HL-60/S4 treated with retinoic acid at 250 ng/mL for 4 days and 3 days (cell line): ENCODE data around the gene PATZ1.
"Not testable (repeated sequence)": the region's sequence is repeated elsewhere in the genome, so short reads cannot be mapped to it uniquely, and the experiment has no call there.

ENCODE experiments used
- in situ Hi-C: fragments of 300-500 bp; cut with MboI; formaldehyde crosslinking; loops from 2 replicates; pipeline ENCODE4 v1.7.0; 2022; ENCODE audit warnings: low sequenced_read_pairs

PATZ1 gene

GRCh38 chr22:31314220-31314619, 31.9 kb downstream of the PATZ1 start:
- in situ Hi-C loops: not testable (repeated sequence)

- in situ Hi-C loops: no loop called here
These were observed 32.6 kb downstream of the PATZ1 start for GRCh38 chr22:31313366-31314147.

- in situ Hi-C loops: no loop called here
These were observed 38.0 kb downstream of the PATZ1 start for GRCh38 chr22:31308181-31308580.

GRCh38 chr22:31305194-31305593, 41.0 kb downstream of the PATZ1 start:
- in situ Hi-C loops: no loop called here

GRCh38 chr22:31302537-31302936, 43.6 kb downstream of the PATZ1 start:
- in situ Hi-C loops: no loop called here

- in situ Hi-C loops: no loop called here
These were observed 44.1 kb downstream of the PATZ1 start for GRCh38 chr22:31302006-31302405.

- in situ Hi-C loops: no loop called here
These were observed 45.2 kb downstream of the PATZ1 start for GRCh38 chr22:31300896-31301295.

- in situ Hi-C loops: no loop called here
These were observed 50.1 kb downstream of the PATZ1 start for GRCh38 chr22:31295831-31296657.

- in situ Hi-C loops: no loop called here
These were observed 50.8 kb downstream of the PATZ1 start for GRCh38 chr22:31295360-31295759.

GRCh38 chr22:31292236-31292989, 53.7 kb downstream of the PATZ1 start, which contains the start of gene PIK3IP1:
Gene PIK3IP1 (minus strand): TSS chr22:31292488. CDS start chr22:31292344, 144 bp downstream.
- in situ Hi-C loops: no loop called here

- in situ Hi-C loops: no loop called here
These were observed 54.5 kb downstream of the PATZ1 start for GRCh38 chr22:31291481-31292235.

- in situ Hi-C loops: no loop called here
These were observed 55.4 kb downstream of the PATZ1 start for GRCh38 chr22:31290494-31291471.

GRCh38 chr22:31289344-31289743, 56.8 kb downstream of the PATZ1 start:
- in situ Hi-C loops: no loop called here

GRCh38 chr22:31288496-31289240, 57.5 kb downstream of the PATZ1 start:
- in situ Hi-C loops: no loop called here

- in situ Hi-C loops: no loop called here
These were observed 58.2 kb downstream of the PATZ1 start for GRCh38 chr22:31287818-31288495.

GRCh38 chr22:31286360-31287255, 59.5 kb downstream of the PATZ1 start:
- in situ Hi-C loops: no loop called here
